Activated CD4-positive, alpha-beta T cell treated with anti-CD3 and anti-CD28 coated beads for 48 hours (primary cell): ENCODE data around the gene TBC1D3C.
"Not testable (repeated sequence)": the region's sequence is repeated elsewhere in the genome, so short reads cannot be mapped to it uniquely, and the experiment has no call there.

Experiments used
- DNase-seq: peaks from one replicate; pipeline ENCODE4 v3.0.0-alpha.2; 2020

The TBC1D3C gene

GRCh38 chr17:38068534-38068933, at the start of gene TBC1D3C:
TSS of gene TBC1D3C (minus strand) at chr17:38068634. CDS start at chr17:38067066, 1,568 bp downstream.
- DNase-seq, result not testable (repeated sequence)

- DNase-seq, result not testable (repeated sequence)
Observed at GRCh38 chr17:38099262-38099661, 30.8 kb upstream of the TBC1D3C start.

- not testable (repeated sequence) for DNase-seq
Observed at GRCh38 chr17:38094059-38094694, 25.7 kb upstream of the TBC1D3C start.

- not testable (repeated sequence) for DNase-seq
Observed at GRCh38 chr17:38088120-38088519, 19.7 kb upstream of the TBC1D3C start.

GRCh38 chr17:38087344-38087743, 18.9 kb upstream of the TBC1D3C start:
- not testable (repeated sequence) for DNase-seq
